Peyer's patch (tissue), 4 donors: ENCODE measurements around the gene MRPL10.

Source experiments
- POLR2A ChIP-seq, 2 donors: fragments of 450-650 bp; IDR thresholded peaks; one replicate each; pipeline ENCODE4 v1.5.1; 2017; ENCODE audit warnings: antibody characterized with exemption in 2 of 2, mild to moderate bottlenecking in 2 of 2, moderate library complexity in 2 of 2
- TF ChIP-seq, protein P1 (sequence below), 6 experiments: fragments of 450-650 bp in 4 of 6; fragments of 200-600 bp in 2 of 6; sonication (generic) in 1 of 6; IDR thresholded peaks; one replicate each; pipeline ENCODE4 v1.5.1; 2017 to 2019; ENCODE audit warnings: antibody characterized with exemption in 6 of 6, mild to moderate bottlenecking in 3 of 6, moderate library complexity in 1 of 6

DNA sequence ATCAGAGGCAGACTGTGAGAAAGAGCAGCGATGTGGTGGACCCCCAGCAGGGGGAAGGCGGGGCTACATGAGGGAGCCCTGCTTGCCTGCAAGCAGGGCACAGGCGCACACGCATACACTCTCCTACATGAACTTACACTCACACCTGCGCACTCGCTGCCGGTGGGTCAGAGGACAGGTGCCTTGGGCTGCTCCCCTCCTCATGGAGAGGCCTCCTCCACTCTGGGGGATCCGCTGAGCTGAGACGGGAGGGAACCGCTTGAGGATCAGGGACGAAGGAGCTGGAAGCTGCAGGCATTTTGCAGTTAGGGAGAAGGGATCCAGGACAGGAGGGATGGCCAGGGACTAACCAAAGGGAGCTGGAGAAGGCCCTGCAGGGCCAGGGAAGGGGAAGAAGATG is 23.9 kb downstream of the MRPL10 start:
- TF ChIP-seq, protein P1, sequence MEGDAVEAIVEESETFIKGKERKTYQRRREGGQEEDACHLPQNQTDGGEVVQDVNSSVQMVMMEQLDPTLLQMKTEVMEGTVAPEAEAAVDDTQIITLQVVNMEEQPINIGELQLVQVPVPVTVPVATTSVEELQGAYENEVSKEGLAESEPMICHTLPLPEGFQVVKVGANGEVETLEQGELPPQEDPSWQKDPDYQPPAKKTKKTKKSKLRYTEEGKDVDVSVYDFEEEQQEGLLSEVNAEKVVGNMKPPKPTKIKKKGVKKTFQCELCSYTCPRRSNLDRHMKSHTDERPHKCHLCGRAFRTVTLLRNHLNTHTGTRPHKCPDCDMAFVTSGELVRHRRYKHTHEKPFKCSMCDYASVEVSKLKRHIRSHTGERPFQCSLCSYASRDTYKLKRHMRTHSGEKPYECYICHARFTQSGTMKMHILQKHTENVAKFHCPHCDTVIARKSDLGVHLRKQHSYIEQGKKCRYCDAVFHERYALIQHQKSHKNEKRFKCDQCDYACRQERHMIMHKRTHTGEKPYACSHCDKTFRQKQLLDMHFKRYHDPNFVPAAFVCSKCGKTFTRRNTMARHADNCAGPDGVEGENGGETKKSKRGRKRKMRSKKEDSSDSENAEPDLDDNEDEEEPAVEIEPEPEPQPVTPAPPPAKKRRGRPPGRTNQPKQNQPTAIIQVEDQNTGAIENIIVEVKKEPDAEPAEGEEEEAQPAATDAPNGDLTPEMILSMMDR (IDR thresholded peaks at IDR 0.05) = no peak
- TF ChIP-seq POLR2A (IDR thresholded peaks at IDR 0.05) = no peak
